Subcutaneous adipose tissue (tissue), 4 donors: Measurements from ENCODE around the gene RAD51B. TPM values are rescaled to one million over a fixed set of nuclear protein-coding genes. Genes with fewer than 3 reads are reported as not detected.

Experiments
- total RNA-seq, 4 donors: library from RNA; depleted of rRNA; stranded (reverse); fragments of >200 nt; gene quantifications; one replicate each; pipeline ENCODE4 v1.1.0, GENCODE V29; 2016
- TF ChIP-seq, protein P1 (sequence below): fragments of 450-650 bp; IDR thresholded peaks from one replicate; pipeline ENCODE4 v1.5.1; 2016; ENCODE audit warnings: low read depth, mild to moderate bottlenecking, control low read depth, antibody characterized with exemption, moderate library complexity

The RAD51B gene
- total RNA-seq, 4 donors from 2014 or later: 9.7 to 24.1 (median 16.7) TPM

GRCh38 chr14:68043752-68044151 is 224.2 kb downstream of the RAD51B start:
- TF ChIP-seq, protein P1, sequence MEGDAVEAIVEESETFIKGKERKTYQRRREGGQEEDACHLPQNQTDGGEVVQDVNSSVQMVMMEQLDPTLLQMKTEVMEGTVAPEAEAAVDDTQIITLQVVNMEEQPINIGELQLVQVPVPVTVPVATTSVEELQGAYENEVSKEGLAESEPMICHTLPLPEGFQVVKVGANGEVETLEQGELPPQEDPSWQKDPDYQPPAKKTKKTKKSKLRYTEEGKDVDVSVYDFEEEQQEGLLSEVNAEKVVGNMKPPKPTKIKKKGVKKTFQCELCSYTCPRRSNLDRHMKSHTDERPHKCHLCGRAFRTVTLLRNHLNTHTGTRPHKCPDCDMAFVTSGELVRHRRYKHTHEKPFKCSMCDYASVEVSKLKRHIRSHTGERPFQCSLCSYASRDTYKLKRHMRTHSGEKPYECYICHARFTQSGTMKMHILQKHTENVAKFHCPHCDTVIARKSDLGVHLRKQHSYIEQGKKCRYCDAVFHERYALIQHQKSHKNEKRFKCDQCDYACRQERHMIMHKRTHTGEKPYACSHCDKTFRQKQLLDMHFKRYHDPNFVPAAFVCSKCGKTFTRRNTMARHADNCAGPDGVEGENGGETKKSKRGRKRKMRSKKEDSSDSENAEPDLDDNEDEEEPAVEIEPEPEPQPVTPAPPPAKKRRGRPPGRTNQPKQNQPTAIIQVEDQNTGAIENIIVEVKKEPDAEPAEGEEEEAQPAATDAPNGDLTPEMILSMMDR: no peak

DNA sequence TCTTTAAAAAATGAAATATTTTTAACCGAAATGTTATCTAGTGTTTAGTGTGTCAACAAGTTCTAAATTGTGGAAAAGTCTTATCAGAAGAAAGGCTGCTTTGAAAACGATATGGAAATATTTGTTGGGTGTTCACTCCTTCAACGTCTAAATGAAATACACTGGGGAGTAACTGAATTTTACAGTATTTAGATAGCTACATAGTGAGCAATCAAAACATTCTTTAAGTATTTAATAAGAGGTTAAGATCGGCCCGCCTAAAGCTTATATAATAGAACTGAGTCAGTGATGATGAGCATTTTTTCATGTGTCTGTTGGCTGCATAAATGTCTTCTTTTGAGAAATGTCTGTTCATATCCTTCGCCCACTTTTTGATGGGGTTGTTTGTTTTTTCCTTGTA is 228.3 kb downstream of the RAD51B start:
- TF ChIP-seq, protein P1: no peak

GRCh38 chr14:68050177-68050576 is 230.6 kb downstream of the RAD51B start:
- TF ChIP-seq, protein P1: no peak

DNA sequence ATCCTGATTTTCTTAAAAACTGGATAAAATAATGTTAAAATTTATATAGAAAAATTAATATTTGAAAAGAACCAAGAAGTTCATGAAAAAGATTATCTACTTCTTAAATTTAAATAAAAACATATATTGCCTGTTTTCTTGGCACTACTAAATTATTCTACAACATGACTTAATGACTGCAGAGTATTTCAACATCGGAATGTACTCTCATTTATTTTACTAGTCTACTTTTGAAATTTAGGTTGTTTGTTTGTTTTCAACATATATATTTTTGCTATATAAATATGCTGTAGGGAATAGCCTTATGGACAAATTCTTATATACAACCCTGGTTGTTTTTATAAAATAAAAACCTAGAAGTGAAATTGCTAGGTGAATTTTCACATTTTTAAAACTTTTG is 231.6 kb downstream of the RAD51B start:
- TF ChIP-seq, protein P1: no peak

DNA sequence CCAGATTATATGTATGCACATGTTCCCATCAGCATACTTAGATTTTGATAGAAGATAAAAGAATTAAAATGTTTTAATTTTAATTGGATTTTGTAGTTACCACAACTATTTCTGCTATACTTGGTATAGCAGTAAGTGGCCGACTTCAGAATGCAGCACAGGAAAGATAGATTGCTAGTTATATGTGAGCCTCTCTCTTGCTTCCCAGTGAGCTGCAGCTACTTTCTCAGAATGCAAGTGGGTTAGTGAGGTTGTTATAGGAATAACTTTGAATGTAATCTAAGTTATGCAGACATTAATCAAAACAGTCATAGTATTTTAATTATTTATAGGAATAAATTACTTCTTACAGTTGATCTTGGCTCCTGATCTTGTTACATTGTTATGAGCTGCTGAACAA is 240.6 kb downstream of the RAD51B start:
- TF ChIP-seq, protein P1: no peak

GRCh38 chr14:68062651-68063050 is 243.1 kb downstream of the RAD51B start:
- TF ChIP-seq, protein P1: no peak

GRCh38 chr14:68065322-68065721 is 245.7 kb downstream of the RAD51B start:
- TF ChIP-seq, protein P1: no peak
